Measurements from ENCODE around the gene ACTA2.

- TF ChIP-seq EZH2 (IDR thresholded peaks at IDR 0.05; ENCODE audit: borderline replicate concordance, low read length), result no peak
- TF ChIP-seq, protein P1, sequence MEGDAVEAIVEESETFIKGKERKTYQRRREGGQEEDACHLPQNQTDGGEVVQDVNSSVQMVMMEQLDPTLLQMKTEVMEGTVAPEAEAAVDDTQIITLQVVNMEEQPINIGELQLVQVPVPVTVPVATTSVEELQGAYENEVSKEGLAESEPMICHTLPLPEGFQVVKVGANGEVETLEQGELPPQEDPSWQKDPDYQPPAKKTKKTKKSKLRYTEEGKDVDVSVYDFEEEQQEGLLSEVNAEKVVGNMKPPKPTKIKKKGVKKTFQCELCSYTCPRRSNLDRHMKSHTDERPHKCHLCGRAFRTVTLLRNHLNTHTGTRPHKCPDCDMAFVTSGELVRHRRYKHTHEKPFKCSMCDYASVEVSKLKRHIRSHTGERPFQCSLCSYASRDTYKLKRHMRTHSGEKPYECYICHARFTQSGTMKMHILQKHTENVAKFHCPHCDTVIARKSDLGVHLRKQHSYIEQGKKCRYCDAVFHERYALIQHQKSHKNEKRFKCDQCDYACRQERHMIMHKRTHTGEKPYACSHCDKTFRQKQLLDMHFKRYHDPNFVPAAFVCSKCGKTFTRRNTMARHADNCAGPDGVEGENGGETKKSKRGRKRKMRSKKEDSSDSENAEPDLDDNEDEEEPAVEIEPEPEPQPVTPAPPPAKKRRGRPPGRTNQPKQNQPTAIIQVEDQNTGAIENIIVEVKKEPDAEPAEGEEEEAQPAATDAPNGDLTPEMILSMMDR (conservative IDR thresholded peaks at IDR 0.05 in 1 of 2, IDR thresholded peaks at IDR 0.05 in 1 of 2; ENCODE audit: extremely low read depth in 1 of 2, insufficient read depth in 1 of 2, low read depth in 1 of 2, low read length in 2 of 2), result no peak
Measured at GRCh38 chr10:88895250-88895649, 57.3 kb downstream of the ACTA2 start.

Measured in mammary epithelial cell (primary cell).